Measurements from ENCODE around the gene TECTB. TPM values are rescaled to one million over a fixed set of nuclear protein-coding genes. Genes with fewer than 3 reads are reported as not detected.
"Not testable (repeated sequence)": the region's sequence is repeated elsewhere in the genome, so short reads cannot be mapped to it uniquely, and the experiment has no call there.

The TECTB gene
- total RNA-seq, 3 donors from 2014 or later: not detected

DNA sequence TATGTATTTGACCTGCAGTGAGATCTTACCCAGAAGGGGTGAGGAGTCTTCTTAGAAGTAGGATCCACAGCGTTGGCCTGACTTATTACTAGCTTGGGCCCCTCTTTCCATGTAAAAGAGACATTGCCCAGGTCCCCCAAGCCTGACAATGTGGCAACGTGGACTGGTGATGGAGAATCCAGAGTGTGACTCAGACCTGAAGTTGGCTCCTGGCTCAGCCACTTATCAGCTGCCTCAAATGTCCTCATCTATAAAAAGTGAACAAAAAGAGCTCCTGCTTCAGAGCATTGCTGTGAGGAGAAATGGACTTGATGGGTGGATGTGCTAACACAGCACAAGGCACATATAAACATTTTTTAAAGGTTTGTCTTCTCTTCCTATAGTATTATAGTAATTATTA lies 35.4 kb upstream of the TECTB start:
- H3K4me1 ChIP-seq: no peaks in the 10 kb centered on the region
- H3K9me3 ChIP-seq: peaks cover 12 to 13% of the 10 kb centered on the region in 2 donors
- H3K27ac ChIP-seq: no peak overlapping the region
- H3K27me3 ChIP-seq: no peaks in the 10 kb centered on the region
- intact Hi-C loops (cut with DNase I; ENCODE audit: low total_unique reads): no loop called here
- H3K4me3 ChIP-seq: no peak overlapping the region
- TF ChIP-seq POLR2AphosphoS5 (IDR thresholded peaks at IDR 0.05) (no peak), POLR2A (IDR thresholded peaks at IDR 0.05) (no peak)
- TF ChIP-seq, protein P1, sequence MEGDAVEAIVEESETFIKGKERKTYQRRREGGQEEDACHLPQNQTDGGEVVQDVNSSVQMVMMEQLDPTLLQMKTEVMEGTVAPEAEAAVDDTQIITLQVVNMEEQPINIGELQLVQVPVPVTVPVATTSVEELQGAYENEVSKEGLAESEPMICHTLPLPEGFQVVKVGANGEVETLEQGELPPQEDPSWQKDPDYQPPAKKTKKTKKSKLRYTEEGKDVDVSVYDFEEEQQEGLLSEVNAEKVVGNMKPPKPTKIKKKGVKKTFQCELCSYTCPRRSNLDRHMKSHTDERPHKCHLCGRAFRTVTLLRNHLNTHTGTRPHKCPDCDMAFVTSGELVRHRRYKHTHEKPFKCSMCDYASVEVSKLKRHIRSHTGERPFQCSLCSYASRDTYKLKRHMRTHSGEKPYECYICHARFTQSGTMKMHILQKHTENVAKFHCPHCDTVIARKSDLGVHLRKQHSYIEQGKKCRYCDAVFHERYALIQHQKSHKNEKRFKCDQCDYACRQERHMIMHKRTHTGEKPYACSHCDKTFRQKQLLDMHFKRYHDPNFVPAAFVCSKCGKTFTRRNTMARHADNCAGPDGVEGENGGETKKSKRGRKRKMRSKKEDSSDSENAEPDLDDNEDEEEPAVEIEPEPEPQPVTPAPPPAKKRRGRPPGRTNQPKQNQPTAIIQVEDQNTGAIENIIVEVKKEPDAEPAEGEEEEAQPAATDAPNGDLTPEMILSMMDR (IDR thresholded peaks at IDR 0.05): no peak
- DNase-seq (ENCODE audit: low spot score in 2 of 2): no peak
- H3K36me3 ChIP-seq: no peaks in the 10 kb centered on the region

DNA sequence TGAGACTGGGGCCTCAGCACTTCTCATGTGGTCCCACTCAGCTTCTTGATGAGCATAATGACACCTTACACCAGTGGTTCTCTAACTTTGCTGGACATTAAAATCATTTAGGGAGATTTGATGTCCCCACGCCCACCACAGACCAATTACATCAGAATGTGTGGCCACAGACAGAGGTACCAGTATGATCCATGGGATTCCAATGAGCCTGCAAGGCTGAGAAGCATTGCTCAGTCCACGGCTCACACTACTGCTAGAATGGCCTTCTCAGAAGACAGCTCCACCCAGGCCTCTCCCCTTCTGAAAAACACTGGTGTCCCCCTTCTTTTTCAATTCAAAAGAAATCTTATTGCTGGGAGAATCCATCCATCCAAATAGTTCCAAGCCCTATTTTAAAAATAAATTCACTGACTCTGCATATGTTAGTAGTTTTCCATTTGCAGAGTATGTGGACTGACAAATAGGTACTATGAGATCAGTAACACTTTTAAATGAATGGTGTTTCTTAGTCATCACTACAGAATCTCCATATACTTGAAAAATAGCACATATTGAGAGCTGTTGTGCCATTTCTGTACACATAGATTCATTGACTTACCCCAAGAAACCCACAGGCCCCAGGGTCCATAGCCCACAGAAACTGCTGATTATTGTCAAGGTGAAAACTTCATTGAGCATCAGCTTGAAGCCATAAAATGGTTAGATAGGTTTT lies 34.5 kb upstream of the TECTB start:
- Histone ChIP-seq H3K4me1 (no peaks in the 10 kb centered on the region), H3K27ac (no peak overlapping the region), H3K4me3 (no peak overlapping the region), H3K27me3 (no peaks in the 10 kb centered on the region), H3K36me3 (no peaks in the 10 kb centered on the region), H3K9me3 (peaks cover 12 to 13% of the 10 kb centered on the region in 2 donors)
- DNase-seq (ENCODE audit: low spot score in 2 of 2): no peak
- TF ChIP-seq POLR2A (IDR thresholded peaks at IDR 0.05) (no peak), POLR2AphosphoS5 (IDR thresholded peaks at IDR 0.05) (no peak)
- TF ChIP-seq, protein P1 (IDR thresholded peaks at IDR 0.05): no peak
- intact Hi-C loops (cut with DNase I; ENCODE audit: low total_unique reads): no loop called here

DNA sequence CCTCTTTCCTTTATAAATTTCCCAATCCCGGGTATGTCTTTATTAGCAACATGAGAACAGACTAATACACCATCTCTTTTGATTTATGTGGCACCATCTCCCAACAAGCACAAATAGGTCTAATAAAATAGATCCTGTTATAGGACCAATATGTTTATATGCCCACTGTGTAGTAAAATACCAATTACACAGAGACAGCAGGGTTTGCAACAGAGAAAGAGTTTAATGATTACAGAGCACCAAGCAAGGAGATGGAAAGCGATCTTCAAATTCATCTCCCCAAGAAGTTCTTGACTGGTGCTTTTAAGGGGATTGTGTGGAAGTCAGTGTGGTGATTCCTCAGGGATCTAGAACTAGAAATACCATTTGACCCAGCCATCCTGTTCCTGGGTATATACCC lies 33.5 kb upstream of the TECTB start:
- Histone ChIP-seq H3K27me3 (no peaks in the 10 kb centered on the region), H3K9me3 (peaks cover 12 to 13% of the 10 kb centered on the region in 2 donors), H3K4me1 (no peaks in the 10 kb centered on the region), H3K27ac (no peak overlapping the region), H3K36me3 (no peaks in the 10 kb centered on the region), H3K4me3 (no peak overlapping the region)
- intact Hi-C loops (cut with DNase I; ENCODE audit: low total_unique reads): no loop called here
- no peak for DNase-seq (ENCODE audit: low spot score in 2 of 2)
- TF ChIP-seq, protein P1 (IDR thresholded peaks at IDR 0.05): no peak
- TF ChIP-seq POLR2AphosphoS5 (IDR thresholded peaks at IDR 0.05) (no peak), POLR2A (IDR thresholded peaks at IDR 0.05) (no peak)

DNA sequence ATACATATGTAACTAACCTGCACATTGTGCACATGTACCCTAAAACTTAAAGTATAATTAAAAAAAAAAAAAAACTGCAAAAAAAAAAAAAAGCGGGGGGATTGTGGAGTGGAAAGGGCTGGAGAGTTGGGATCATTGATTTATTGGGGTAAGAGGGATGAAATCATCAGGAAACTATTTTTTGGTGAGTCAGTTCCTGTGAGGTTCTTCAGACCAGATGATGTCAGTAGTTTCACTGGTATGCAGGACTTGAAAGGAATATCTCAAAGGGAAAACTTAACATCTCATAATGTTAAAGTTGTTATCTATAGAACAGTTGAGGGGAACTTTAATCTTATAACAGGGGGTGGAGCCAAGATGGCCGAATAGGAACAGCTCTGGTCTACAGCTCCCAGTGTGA lies 32.6 kb upstream of the TECTB start:
- TF ChIP-seq, protein P1 (IDR thresholded peaks at IDR 0.05): no peak
- no peak for TF ChIP-seq POLR2A (IDR thresholded peaks at IDR 0.05)
- peaks cover 12 to 13% of the 10 kb centered on the region in 2 donors for H3K9me3 ChIP-seq
- H3K27me3 ChIP-seq: no peaks in the 10 kb centered on the region
- no peaks in the 10 kb centered on the region for H3K36me3 ChIP-seq
- no peaks in the 10 kb centered on the region for H3K4me1 ChIP-seq
- no peak overlapping the region for H3K27ac ChIP-seq
- H3K4me3 ChIP-seq: no peak overlapping the region
- intact Hi-C loops (cut with DNase I; ENCODE audit: low total_unique reads): no loop called here
- no peak for DNase-seq (ENCODE audit: low spot score in 2 of 2)

DNA sequence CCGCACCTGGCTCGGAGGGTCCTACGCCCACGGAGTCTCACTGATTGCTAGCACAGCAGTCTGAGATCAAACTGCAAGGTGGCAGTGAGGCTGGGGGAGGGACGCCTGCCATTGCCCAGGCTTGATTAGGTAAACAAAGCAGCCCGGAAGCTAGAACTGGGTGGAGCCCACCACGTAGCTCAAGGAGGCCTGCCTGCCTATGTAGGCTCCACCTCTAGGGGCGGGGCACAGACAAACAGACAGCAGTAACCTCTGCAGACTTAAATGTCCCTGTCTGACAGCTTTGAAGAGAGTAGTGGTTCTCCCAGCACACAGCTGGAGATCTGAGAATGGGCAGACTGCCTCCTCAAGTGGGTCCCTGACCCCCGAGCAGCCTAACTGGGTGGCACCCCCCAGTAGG lies 32.0 kb upstream of the TECTB start:
- H3K4me1 ChIP-seq; H3K4me3 ChIP-seq; H3K36me3 ChIP-seq; H3K27me3 ChIP-seq; DNase-seq (ENCODE audit: low spot score in 2 of 2); intact Hi-C loops (cut with DNase I; ENCODE audit: low total_unique reads); H3K27ac ChIP-seq: not testable (repeated sequence)
- peaks cover 12 to 13% of the 10 kb centered on the region in 2 donors for H3K9me3 ChIP-seq
